Measurements from ENCODE around the gene MAPK11. TPM values are rescaled to one million over a fixed set of nuclear protein-coding genes. Genes with fewer than 3 reads are reported as not detected.

The MAPK11 gene
- polyA plus RNA-seq, 3 donors, result 0.81 TPM; not detected in 2

DNA sequence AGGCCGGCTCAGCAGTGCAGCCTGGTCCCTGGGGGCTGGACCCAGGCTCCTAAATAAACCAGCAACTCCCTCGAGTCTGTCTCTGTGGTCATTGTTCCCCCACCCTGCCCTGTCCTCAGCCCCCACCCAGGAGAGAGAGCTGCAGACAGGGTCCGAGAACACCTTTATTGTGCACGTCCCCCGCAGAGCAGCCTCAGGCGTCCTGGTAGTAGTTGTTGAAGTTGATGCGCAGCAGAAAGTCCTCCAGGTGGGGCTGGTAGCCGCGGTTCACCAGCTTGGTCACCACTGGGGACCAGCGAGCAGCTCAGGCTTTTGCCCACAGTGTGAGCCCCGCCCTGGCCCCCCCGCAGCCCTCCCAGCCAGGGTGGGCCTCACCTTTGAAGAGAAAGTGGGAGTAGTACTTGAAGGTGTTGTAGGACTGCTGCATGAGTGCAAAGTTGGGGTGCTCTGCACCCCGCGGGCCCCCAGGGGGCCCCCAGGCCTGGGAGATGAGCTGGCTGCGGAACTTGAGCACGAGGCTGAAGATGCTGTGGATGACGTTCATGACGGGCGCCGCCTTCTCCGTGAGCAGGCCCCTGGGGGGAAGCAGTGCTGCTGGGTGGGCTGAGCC lies 52.5 kb downstream of the MAPK11 start:
- intact Hi-C loops (cut with micrococcal nuclease), result no loop called here
- Histone ChIP-seq H3K27ac (ENCODE audit: low read depth in 1 of 2, low read length in 2 of 2) (no peak overlapping the region), H3K9ac (ENCODE audit: insufficient read depth, low read length, poor library complexity, severe bottlenecking) (no peak overlapping the region), H3K4me2 (replicated peaks; ENCODE audit: extremely low read depth, low read length, poor library complexity, severe bottlenecking) (no peak overlapping the region), H3K36me3 (replicated peaks in 1 of 2; ENCODE audit: control insufficient read depth in 1 of 2, insufficient read depth in 2 of 2, low read length in 2 of 2) (peaks cover 86 to 90% of the 10 kb centered on the region in 2 donors), H3K79me2 (ENCODE audit: insufficient read depth, low read length) (peaks cover 31% of the 10 kb centered on the region), H4K20me1 (ENCODE audit: insufficient read depth, low read length) (peaks cover 81% of the 10 kb centered on the region), H3K27me3 (ENCODE audit: control insufficient read depth in 2 of 2, insufficient read depth in 2 of 2, low read length in 2 of 2) (no peaks in the 10 kb centered on the region), H2AFZ (ENCODE audit: insufficient read depth, low read depth, low read length, poor library complexity, severe bottlenecking) (no peak overlapping the region), H3K4me1 (ENCODE audit: control insufficient read depth in 1 of 2, insufficient read depth in 2 of 2, low read length in 2 of 2) (peaks cover 0 to 9% of the 10 kb centered on the region in 2 donors), H3K9me3 (replicated peaks in 1 of 2; ENCODE audit: control insufficient read depth in 1 of 2, insufficient read depth in 1 of 2, low read length in 2 of 2) (no peaks in the 10 kb centered on the region), H3K4me3 (replicated peaks in 1 of 3; ENCODE audit: low read depth in 2 of 3, low read length in 3 of 3) (no peak overlapping the region)
- DNase-seq, result no peak
- H3K4me1 Mint-ChIP-seq, result peaks cover 6% of the 10 kb centered on the region
- H3K27me3 Mint-ChIP-seq (ENCODE audit: low read depth in 3 of 3), result no peaks in the 10 kb centered on the region
- no peaks in the 10 kb centered on the region for H3K9me3 Mint-ChIP-seq
- H3K27ac Mint-ChIP-seq, result no peak overlapping the region
- peaks cover 66 to 94% of the 10 kb centered on the region in 2 donors for H3K36me3 Mint-ChIP-seq
- no peak overlapping the region for H3K4me3 Mint-ChIP-seq
- WGBS (ENCODE audit: insufficient coverage), result 91% methylated on average over 18 of the region's 21 CpGs
- TF ChIP-seq, protein P1, sequence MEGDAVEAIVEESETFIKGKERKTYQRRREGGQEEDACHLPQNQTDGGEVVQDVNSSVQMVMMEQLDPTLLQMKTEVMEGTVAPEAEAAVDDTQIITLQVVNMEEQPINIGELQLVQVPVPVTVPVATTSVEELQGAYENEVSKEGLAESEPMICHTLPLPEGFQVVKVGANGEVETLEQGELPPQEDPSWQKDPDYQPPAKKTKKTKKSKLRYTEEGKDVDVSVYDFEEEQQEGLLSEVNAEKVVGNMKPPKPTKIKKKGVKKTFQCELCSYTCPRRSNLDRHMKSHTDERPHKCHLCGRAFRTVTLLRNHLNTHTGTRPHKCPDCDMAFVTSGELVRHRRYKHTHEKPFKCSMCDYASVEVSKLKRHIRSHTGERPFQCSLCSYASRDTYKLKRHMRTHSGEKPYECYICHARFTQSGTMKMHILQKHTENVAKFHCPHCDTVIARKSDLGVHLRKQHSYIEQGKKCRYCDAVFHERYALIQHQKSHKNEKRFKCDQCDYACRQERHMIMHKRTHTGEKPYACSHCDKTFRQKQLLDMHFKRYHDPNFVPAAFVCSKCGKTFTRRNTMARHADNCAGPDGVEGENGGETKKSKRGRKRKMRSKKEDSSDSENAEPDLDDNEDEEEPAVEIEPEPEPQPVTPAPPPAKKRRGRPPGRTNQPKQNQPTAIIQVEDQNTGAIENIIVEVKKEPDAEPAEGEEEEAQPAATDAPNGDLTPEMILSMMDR (IDR thresholded peaks at IDR 0.05), result no peak

DNA sequence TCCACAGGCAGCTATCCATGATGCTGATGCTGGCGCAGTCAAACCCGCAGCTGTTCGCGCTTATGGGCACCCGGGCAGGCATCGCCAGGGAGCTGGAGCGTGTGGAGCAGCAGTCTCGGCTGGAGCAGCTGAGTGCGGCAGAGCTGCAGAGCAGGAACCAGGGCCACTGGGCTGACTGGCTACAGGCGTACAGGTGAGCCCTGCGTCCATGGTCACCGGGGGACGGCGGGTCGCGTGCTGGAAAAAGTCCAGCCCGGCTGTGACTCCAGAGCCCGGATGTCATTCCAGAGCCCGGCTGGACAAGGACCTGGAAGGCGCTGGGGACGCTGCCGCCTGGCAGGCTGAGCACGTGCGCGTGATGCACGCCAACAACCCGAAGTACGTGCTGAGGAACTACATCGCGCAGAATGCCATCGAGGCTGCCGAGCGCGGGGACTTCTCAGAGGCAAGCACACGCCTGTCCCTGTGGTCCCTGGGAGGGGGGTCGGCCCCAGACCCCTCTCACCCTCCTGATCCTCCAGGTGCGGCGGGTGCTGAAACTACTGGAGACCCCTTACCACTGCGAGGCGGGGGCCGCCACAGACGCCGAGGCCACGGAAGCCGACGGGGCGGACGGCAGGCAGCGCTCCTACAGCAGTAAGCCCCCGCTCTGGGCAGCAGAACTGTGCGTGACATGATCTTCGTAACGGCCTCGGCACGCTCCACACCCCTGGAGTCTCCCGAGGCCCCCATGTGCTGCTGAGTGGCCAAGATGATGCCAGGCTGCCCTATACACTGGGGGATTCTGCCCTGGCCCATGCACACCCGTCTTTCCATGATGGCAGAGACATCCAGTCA lies 53.3 kb downstream of the MAPK11 start:
- no peak overlapping the region for H3K4me2 ChIP-seq (replicated peaks; ENCODE audit: extremely low read depth, low read length, poor library complexity, severe bottlenecking)
- WGBS (ENCODE audit: insufficient coverage), result 97% methylated on average over 50 of the region's 57 CpGs
- H3K79me2 ChIP-seq (ENCODE audit: insufficient read depth, low read length), result peaks cover 38% of the 10 kb centered on the region
- Mint-ChIP-seq H3K27ac (no peak overlapping the region), H3K4me1 (peaks cover 6% of the 10 kb centered on the region), H3K9me3 (no peaks in the 10 kb centered on the region), H3K4me3 (no peak overlapping the region), H3K36me3 (peaks cover 68 to 94% of the 10 kb centered on the region in 2 donors), H3K27me3 (ENCODE audit: low read depth in 3 of 3) (no peaks in the 10 kb centered on the region)
- DNase-seq, result no peak
- intact Hi-C loops (cut with micrococcal nuclease), result no loop called here
- H3K9ac ChIP-seq (ENCODE audit: insufficient read depth, low read length, poor library complexity, severe bottlenecking), result no peak overlapping the region
- peaks cover 88% of the 10 kb centered on the region for H4K20me1 ChIP-seq (ENCODE audit: insufficient read depth, low read length)
- no peak overlapping the region for H3K4me3 ChIP-seq (replicated peaks in 1 of 3; ENCODE audit: low read depth in 2 of 3, low read length in 3 of 3)
- H3K27ac ChIP-seq (ENCODE audit: low read depth in 1 of 2, low read length in 2 of 2), result no peak overlapping the region
- peaks cover 0 to 9% of the 10 kb centered on the region in 2 donors for H3K4me1 ChIP-seq (ENCODE audit: control insufficient read depth in 1 of 2, insufficient read depth in 2 of 2, low read length in 2 of 2)
- TF ChIP-seq, protein P1 (IDR thresholded peaks at IDR 0.05), result no peak
- no peaks in the 10 kb centered on the region for H3K27me3 ChIP-seq (ENCODE audit: control insufficient read depth in 2 of 2, insufficient read depth in 2 of 2, low read length in 2 of 2)
- H2AFZ ChIP-seq (ENCODE audit: insufficient read depth, low read depth, low read length, poor library complexity, severe bottlenecking), result no peak overlapping the region
- H3K9me3 ChIP-seq (replicated peaks in 1 of 2; ENCODE audit: control insufficient read depth in 1 of 2, insufficient read depth in 1 of 2, low read length in 2 of 2), result no peaks in the 10 kb centered on the region
- H3K36me3 ChIP-seq (replicated peaks in 1 of 2; ENCODE audit: control insufficient read depth in 1 of 2, insufficient read depth in 2 of 2, low read length in 2 of 2), result peaks cover 86 to 90% of the 10 kb centered on the region in 2 donors

All from CD14-positive monocyte (primary cell).